GM19397 (cell line): ENCODE measurements around the gene RNF213.
"Not testable (repeated sequence)": the region's sequence is repeated elsewhere in the genome, so short reads cannot be mapped to it uniquely, and the experiment has no call there.

Experiments
- ATAC-seq: cut with Tn5 transposase; IDR thresholded peaks from one replicate; pipeline ENCODE4 v1.9.1; 2021; ENCODE audit warnings: mild to moderate bottlenecking, moderate library complexity; ENCODE audit not compliant: unreplicated experiment

Gene RNF213

GRCh38 chr17:80267391-80267790 is 6.7 kb downstream of the RNF213 start:
- ATAC-seq = no peak

DNA sequence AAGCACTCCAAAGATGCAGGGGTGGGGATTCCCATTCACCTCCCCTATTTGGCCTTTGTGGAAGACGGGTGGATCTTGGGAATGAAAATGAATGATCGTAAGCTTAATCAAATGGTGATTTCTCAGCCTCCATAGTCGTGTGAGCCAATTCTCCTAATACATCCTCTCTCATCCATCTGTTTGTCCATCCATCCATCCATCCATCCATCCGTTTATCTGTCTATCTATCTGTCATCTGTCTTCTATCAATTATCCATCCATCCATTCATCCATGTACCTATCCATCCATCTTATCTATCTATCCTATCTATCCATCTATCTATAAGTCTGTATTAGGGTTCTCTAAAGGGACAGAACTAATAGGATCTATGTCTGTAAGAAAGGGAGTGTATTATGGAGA is 7.8 kb downstream of the RNF213 start:
- ATAC-seq = no peak

DNA sequence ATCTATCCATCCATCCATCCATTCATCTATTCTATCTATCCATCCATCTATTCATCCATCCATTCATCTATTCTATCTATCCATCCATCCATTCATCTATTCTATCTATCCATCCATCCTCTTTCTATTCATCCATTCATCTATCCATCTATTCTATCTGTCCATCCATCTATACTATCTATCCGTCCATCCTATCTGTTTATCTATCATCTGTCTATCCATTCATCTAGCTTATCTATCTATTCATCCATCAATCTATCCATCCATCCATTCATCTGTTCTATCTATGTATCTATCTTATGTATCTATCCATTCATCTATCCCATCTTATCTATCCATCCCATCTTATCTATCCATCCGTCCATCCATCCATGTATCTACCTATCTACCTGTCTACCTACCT is 8.8 kb downstream of the RNF213 start:
- no peak for ATAC-seq

- no peak for ATAC-seq
Measured at GRCh38 chr17:80270104-80270503, 9.5 kb downstream of the RNF213 start.

GRCh38 chr17:80270836-80271235 is 10.2 kb downstream of the RNF213 start:
- no peak for ATAC-seq

GRCh38 chr17:80272366-80272765 is 11.7 kb downstream of the RNF213 start:
- ATAC-seq = no peak

GRCh38 chr17:80274331-80274730 is 13.7 kb downstream of the RNF213 start:
- no peak for ATAC-seq

GRCh38 chr17:80274871-80275449 is 14.3 kb downstream of the RNF213 start:
- no peak for ATAC-seq

DNA sequence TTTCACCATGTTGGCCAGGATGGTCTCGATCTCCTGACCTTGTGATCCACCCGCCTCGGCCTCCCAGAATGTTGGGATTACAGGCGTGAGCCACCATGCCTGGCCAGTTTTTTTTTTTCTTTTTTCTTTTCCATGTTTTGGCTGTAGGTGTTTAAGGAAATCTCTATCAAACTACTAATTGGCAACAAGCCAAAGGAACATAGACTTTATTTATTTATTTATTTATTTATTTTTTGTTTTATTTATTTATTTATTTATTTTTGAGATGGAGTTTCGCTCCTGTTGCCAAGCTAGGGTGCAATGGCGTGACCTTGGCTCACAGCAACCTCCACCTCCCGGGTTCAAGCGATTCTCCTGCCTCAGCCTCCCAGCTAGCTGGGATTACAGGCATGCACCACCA is 15.2 kb downstream of the RNF213 start:
- ATAC-seq = not testable (repeated sequence)

DNA sequence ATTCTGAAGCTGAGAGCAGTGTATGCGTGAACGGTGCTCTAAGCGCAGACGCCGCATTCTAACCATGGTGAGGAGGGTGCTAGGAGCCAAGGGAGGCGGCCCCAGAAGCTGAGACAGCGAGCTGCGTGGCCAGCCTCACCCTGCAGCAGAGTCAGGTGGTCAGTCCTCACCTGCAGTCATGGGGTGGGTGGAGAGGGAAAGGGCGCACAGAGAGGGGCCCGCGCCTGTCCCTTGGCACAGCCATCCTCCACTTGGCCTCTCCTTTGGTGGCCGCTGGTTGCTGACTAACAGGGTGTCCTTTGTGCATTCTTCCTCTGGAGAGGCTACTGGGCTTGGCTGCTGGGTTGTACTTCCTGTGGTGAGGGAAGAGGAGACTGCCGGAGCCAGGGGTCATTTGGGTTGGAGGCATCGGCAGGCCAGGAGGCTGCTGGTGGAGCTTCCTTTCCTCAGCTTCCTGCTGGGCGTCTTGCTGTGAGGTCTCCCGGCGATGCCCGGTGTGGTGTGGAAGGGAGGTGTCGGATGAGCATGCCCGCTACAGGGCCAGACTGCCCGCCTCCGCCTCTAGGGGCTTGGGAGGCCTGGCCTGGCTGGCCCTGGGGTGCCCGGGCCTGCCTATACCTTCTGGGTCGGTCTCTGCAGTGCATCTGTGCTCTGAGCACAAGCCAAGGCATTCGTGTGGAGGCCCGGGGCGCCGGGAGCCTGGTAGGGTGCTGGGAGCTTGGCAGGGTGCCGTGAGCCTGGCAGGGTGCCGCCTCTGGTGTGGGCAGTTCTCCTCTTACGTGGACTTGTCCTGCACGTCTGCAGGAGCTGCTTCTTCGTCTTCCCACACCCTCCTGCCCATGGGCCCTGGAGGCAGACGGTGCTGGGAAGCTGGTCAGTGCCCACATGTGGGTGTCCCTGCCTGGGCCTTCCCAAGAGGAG is 17.4 kb downstream of the RNF213 start:
- ATAC-seq = no peak

- no peak for ATAC-seq
Measured at GRCh38 chr17:80279895-80280294, 19.2 kb downstream of the RNF213 start.

- no peak for ATAC-seq
Measured at GRCh38 chr17:80281516-80281915, 20.9 kb downstream of the RNF213 start.

- no peak for ATAC-seq
Measured at GRCh38 chr17:80283116-80283852, 22.6 kb downstream of the RNF213 start.

DNA sequence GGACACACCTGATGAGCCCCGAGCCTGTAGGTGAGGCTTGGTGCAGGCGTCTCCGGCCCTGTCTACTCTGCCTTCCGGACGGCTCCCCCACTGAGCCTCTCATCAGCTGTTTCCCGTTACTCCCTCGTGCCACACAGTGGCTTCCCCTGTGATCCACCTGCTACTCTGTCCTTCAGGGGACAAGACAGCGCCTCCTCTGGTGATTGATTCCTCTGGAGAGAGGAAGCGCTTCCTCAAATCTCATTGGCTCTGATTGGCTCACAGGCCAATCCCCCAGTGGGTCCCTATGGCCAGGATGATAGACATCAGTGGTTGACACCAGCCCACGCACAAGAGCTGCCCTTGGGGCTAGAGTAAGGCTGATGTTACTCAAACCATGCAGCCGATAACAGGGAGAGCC is 24.0 kb downstream of the RNF213 start:
- no peak for ATAC-seq

DNA sequence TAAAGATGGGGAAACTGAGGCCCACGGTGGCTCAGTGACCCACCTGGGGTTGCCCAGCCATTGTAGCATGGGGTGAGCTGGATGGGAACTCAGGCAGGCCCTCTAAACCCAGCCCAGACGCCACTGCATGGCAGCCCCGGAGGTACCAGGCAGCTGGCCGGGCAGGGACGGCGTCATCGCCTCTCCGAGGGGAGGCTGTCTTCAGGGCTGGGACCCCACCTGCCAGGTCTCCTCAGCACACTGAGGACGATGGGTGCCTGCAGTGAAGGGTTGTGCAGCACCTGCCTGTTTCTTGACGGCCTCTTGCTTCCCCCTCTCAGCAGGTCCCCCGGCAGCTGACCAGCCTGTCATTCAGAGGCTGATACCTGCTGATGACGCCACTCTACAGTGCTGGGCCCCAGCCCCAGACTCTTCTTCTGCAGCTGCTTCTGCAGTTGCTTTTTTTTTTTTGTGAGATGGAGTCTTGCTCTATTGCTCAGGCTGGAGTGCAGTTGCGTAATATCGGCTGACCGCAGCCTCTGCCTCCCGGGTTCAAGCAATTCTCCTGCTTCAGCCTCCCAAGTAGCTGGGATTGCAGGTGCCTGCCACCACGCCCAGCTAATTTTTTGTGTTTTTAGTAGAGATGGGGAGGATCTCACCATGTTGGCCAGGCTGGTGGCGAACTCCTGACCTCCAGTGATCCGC is 24.7 kb downstream of the RNF213 start:
- no peak for ATAC-seq

DNA sequence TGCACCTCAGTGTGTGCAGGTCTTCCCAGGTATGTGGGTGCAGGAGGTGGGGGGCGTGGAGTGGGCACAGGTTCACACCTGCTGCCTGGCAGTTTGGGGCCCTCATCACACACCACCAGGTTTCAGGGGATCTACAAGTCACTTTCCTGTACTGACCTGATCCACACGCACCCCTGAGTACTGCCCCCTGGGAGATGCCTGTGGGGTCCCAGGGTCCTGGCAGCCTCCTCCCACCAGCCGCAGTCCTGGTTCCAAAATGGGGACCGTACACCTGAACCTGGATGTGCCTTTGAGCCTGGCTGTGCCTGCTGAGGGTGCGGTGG is 25.9 kb downstream of the RNF213 start:
- ATAC-seq = no peak

DNA sequence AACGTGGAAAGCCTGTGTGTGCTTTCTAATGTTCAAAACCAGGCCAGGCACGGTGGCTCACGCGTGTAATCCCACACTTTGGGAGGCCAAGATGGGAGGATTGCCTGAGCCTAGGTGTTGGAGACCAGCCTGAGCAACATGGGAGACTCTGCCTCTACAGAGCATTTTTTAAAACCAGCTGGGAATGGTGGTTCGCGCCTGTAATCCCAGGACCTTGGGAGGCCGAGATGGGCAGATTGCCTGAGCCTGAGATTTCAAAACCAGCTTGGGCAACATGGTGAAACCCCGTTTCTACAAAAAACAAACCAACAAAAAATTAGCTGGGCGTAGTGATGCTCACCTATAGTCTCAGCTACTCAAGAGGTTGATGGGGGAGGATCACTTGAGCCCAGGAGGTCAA is 26.4 kb downstream of the RNF213 start:
- ATAC-seq = no peak

DNA sequence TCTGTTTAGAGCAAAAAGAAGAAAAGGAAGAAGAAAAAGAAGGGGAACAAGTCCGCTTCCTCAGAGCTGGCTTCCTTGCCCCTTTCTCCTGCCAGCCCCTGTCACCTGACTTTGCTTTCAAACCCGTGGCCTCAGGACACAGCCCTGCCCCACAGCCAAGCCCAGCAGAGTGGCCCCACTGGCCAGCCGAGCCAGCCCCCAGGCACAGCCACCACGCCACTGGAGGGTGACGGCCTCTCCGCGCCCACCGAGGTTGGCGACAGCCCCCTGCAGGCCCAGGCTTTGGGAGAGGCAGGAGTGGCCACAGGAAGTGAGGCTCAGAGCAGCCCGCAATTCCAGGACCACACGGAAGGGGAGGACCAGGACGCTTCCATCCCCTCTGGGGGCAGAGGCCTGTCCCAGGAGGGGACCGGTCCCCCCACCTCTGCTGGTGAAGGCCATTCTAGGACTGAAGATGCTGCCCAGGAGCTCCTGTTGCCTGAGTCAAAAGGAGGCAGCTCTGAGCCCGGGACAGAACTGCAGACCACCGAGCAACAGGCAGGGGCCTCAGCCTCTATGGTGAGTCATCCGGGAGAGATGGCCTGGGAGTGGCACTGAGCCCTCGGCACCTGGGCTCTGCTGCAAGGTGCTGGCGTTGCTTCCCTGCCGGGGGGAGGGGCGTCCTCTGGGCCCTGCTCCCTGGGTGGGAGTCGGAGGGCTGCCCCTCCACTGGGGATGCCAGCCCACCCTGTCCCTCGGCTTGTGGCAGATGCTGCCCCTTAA is 27.3 kb downstream of the RNF213 start:
- no peak for ATAC-seq

GRCh38 chr17:80289616-80290015 is 29.0 kb downstream of the RNF213 start:
- ATAC-seq = no peak

GRCh38 chr17:80290156-80290555 is 29.5 kb downstream of the RNF213 start:
- no peak for ATAC-seq

- ATAC-seq = no peak
Measured at GRCh38 chr17:80291260-80291659, 30.6 kb downstream of the RNF213 start.
